Heart left ventricle (tissue), 16 donors: ENCODE results near the gene GADD45G. TPM values are rescaled to one million over a fixed set of nuclear protein-coding genes. Genes with fewer than 3 reads are reported as not detected.

Experiments used
- ATAC-seq, 4 donors: fragments of 200-7000 bp; cut with Tn5 transposase; one replicate each; pipeline ENCODE4 v1.9.1; 2020 to 2022; ENCODE audit warnings: moderate library complexity in 4 of 4, mild to moderate bottlenecking in 3 of 4, moderate number of reproducible peaks in 1 of 4
- DNase-seq, 5 donors: peaks; one replicate each; pipeline ENCODE4 v3.0.0-alpha.2; 2020
- H3K27ac ChIP-seq, 12 donors: fragments of 200-600 bp; sonication (generic) in 4 of 12; one replicate each; pipeline versions ENCODE4 v1.5.0 to v1.8.0; 2016 to 2022; ENCODE audit warnings: mild to moderate bottlenecking in 2 of 12
- H3K27me3 ChIP-seq, 9 donors: fragments of 200-600 bp; sonication (generic) in 2 of 9; one replicate each; pipeline versions ENCODE4 v1.5.1 to v1.8.0; 2016 to 2022; ENCODE audit warnings: mild to moderate bottlenecking in 3 of 9
- H3K36me3 ChIP-seq, 9 donors: fragments of 200-600 bp; sonication (generic) in 2 of 9; one replicate each; pipeline versions ENCODE4 v1.5.0 to v1.8.0; 2018 to 2022; ENCODE audit warnings: mild to moderate bottlenecking in 2 of 9
- H3K4me1 ChIP-seq, 12 donors: fragments of 200-600 bp; sonication (generic) in 4 of 12; one replicate each; pipeline versions ENCODE4 v1.5.0 to v1.8.0; 2016 to 2022; ENCODE audit warnings: mild to moderate bottlenecking in 3 of 12
- H3K4me3 ChIP-seq, 12 donors: fragments of 200-600 bp; sonication (generic) in 4 of 12; one replicate each; pipeline versions ENCODE4 v1.5.0 to v1.8.0; 2017 to 2022; ENCODE audit warnings: mild to moderate bottlenecking in 9 of 12, moderate library complexity in 4 of 12
- H3K9me3 ChIP-seq, 12 donors: fragments of 200-600 bp; sonication (generic) in 4 of 12; one replicate each; pipeline versions ENCODE4 v1.5.0 to v1.8.0; 2016 to 2022; ENCODE audit warnings: mild to moderate bottlenecking in 1 of 12
- CTCF ChIP-seq, 12 donors: fragments of 200-600 bp; sonication (generic) in 4 of 12; IDR thresholded peaks; one replicate each; pipeline versions ENCODE4 v1.5.0 to v1.8.0; 2018 to 2022; ENCODE audit warnings: antibody characterized with exemption in 12 of 12, mild to moderate bottlenecking in 5 of 12
- POLR2A ChIP-seq, 2 donors: fragments of 450-650 bp; IDR thresholded peaks; one replicate each; pipeline ENCODE4 v1.6.1; 2017; ENCODE audit warnings: antibody characterized with exemption in 2 of 2, mild to moderate bottlenecking in 2 of 2, moderate library complexity in 2 of 2
- WGBS, 4 donors: extraction: QIAGEN DNeasy Blood & Tissue Kit in 2 of 4; methylation state at CpG; one replicate each; pipeline versions ENCODE4 v1.1.5 to v1.1.7; 2013 to 2018; 5-methylcytosine and 5-hydroxymethylcytosine counted together
- intact Hi-C, 10 donors: fragments of 100-400 bp; cut with DNase I; formaldehyde crosslinking; loops; one replicate each; pipeline versions ENCODE4 v1.11.1 to v1.14.2; 2022
- polyA plus RNA-seq, 2 donors: library from polyadenylated mRNA; stranded (reverse); fragments of 200-250 nt; gene quantifications; one replicate each; pipeline ENCODE4 v1.2.3, GENCODE V29; 2013
- total RNA-seq, 9 donors: library from RNA; depleted of rRNA in 2 of 9; stranded (reverse); fragments of >200 nt in 2 of 9; fragmentation: NEBNext Ultra II Directional in 3 of 9; extraction: Animal tissue kit (Norgen Biotek cat#: 25700) in 3 of 9; gene quantifications; one replicate each; pipeline versions ENCODE4 v1.1.0 to v1.2.4, GENCODE V29; 2016 to 2023
- donor health status: ischemic (EF 13 %, LVEDD 7.1; RV severe dilation, severe dysfunction).
- donor health status: healthy with polysubstance abuse.
- donor health status: DM: no; HTN: yes; CAD: no.
- donor health status: DM: no; HTN: no; CAD: no.
- donor health status: ischemic (EF 25% LVEDD 6.9; RV normal size, moderate dysfunction).
- donor health status: ischemic (EF 25% LVEDD 5.7; RV mildly dilated, moderate dysfunction).
- donor health status: healthy.
- donor health status: DM: yes; HTN: yes; CAD: no.
- donor health status: ischemic (EF 35%, LVEDD 5.7; RV mildly dilated, moderate dysfunction).
- donor health status: nonischemic (EF 11% LVEDD 7.7; RV severe dilation, severe dysfunction).
- donor health status: DM: yes; HTN: yes; CAD: no.
- donor health status: PGD.
- donor health status: ischemic (EF 29% LVEDD 5.4; RV normal size, mild dysfunction).
- donor health status: nonischemic (EF 23%, LVEDD 6.1; RV moderate dilation, normal function).

GADD45G gene
- total and polyA plus RNA-seq, 11 donors: 9.9 to 118 (median 17.7) TPM

GRCh38 chr9:89590415-89590814 lies 14.4 kb upstream of the GADD45G start:
- Histone ChIP-seq H3K27me3 (peaks cover 0 to 15% (median 0%) of the 10 kb centered on the region in 9 donors), H3K4me1 (no peaks in the 10 kb centered on the region), H3K4me3 (no peak overlapping the region), H3K36me3 (no peaks in the 10 kb centered on the region), H3K9me3 (no peaks in the 10 kb centered on the region), H3K27ac (no peak overlapping the region)
- WGBS, 4 donors: 85 to 96% (median 92%) methylated on average over 2 of the region's 2 CpGs
- ATAC-seq (no peak), DNase-seq (no peak)
- TF ChIP-seq POLR2A (IDR thresholded peaks at IDR 0.05) (no peak), CTCF (IDR thresholded peaks at IDR 0.05) (no peak)
- intact Hi-C loops: loop anchor here in 5 of 10 donors (10.0 kb wide), 5 partner anchors 634 to 1274 kb away; partner anchors contain the start of gene DIRAS2 (in 1 of the 5)

- DNase-seq: no peak
- H3K27ac ChIP-seq: no peak overlapping the region
- TF ChIP-seq POLR2A (IDR thresholded peaks at IDR 0.05) (no peak), CTCF (IDR thresholded peaks at IDR 0.05) (no peak)
- H3K4me3 ChIP-seq: no peak overlapping the region
- H3K9me3 ChIP-seq: no peaks in the 10 kb centered on the region
- 81 to 89% (median 86%) methylated on average over 12 to 15 of the region's 15 CpGs for WGBS, 4 donors
- intact Hi-C loops: loop anchor here in 5 of 10 donors (10.0 kb wide), 5 partner anchors 633 to 1273 kb away; partner anchors contain the start of gene DIRAS2 (in 1 of the 5)
- H3K36me3 ChIP-seq: no peaks in the 10 kb centered on the region
- H3K27me3 ChIP-seq: peaks cover 0 to 6% (median 0%) of the 10 kb centered on the region in 9 donors
- no peaks in the 10 kb centered on the region for H3K4me1 ChIP-seq
- ATAC-seq: no peak
Observed at GRCh38 chr9:89591274-89592212, 13.3 kb upstream of the GADD45G start.

- peaks cover 0 to 6% (median 0%) of the 10 kb centered on the region in 9 donors for H3K27me3 ChIP-seq
- H3K9me3 ChIP-seq: no peaks in the 10 kb centered on the region
- H3K27ac ChIP-seq: no peak overlapping the region
- intact Hi-C loops: loop anchor here in 5 of 10 donors (10.0 kb wide), 5 partner anchors 632 to 1272 kb away; partner anchors contain the start of gene DIRAS2 (in 1 of the 5)
- 90 to 95% (median 92%) methylated on average over 12 of the region's 12 CpGs for WGBS, 4 donors
- TF ChIP-seq POLR2A (IDR thresholded peaks at IDR 0.05): no peak
- no peak for TF ChIP-seq CTCF (IDR thresholded peaks at IDR 0.05)
- no peaks in the 10 kb centered on the region for H3K36me3 ChIP-seq
- H3K4me3 ChIP-seq: no peak overlapping the region
- no peak for DNase-seq
- H3K4me1 ChIP-seq: no peaks in the 10 kb centered on the region
- ATAC-seq: no peak
Observed at GRCh38 chr9:89592213-89592815, 12.5 kb upstream of the GADD45G start.
